GM12874 (cell line): Measurements from ENCODE around the gene MAST3.

Experiments used
- CTCF ChIP-seq: IDR thresholded peaks from 2 replicates; pipeline ENCODE4 v1.5.1; 2011; ENCODE audit warnings: low read depth, mild to moderate bottlenecking, control low read depth, low read length, moderate library complexity; ENCODE audit not compliant: insufficient read depth

Gene MAST3

GRCh38 chr19:18109341-18109732 is 11.8 kb downstream of the MAST3 start:
- TF ChIP-seq CTCF, result no peak

- TF ChIP-seq CTCF, result no peak
Measured at GRCh38 chr19:18109733-18110608, 12.4 kb downstream of the MAST3 start.

GRCh38 chr19:18110609-18111232 is 13.1 kb downstream of the MAST3 start:
- TF ChIP-seq CTCF, result no peak

DNA sequence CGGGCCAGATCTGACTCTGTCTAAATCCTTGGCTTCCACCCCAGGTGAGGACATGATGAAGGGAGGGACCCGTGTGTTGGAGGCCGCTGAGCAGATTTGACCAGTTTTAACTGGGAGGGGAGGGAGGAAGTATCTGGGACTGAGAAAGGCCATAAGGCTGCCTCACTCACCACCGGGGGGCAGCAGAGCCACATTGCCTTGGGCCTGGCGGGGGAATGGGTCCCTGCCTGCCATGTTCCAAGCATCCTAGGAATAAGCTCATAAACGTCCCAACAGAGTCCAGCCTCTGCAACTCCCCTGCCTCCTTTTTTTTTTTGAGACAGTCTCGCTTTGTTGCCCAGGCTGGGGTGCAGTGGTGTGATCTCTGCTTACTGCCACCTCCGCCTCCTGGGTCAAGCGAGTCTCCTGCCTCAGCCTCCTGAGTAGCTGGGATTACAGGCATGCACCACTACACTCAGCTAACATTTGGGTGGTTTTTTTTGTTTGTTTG is 15.5 kb downstream of the MAST3 start:
- peak; percentile 91 for TF ChIP-seq CTCF

- TF ChIP-seq CTCF, result no peak
Measured at GRCh38 chr19:18113827-18114226, 16.2 kb downstream of the MAST3 start.

- no peak for TF ChIP-seq CTCF
Measured at GRCh38 chr19:18114483-18114882, 16.9 kb downstream of the MAST3 start.

DNA sequence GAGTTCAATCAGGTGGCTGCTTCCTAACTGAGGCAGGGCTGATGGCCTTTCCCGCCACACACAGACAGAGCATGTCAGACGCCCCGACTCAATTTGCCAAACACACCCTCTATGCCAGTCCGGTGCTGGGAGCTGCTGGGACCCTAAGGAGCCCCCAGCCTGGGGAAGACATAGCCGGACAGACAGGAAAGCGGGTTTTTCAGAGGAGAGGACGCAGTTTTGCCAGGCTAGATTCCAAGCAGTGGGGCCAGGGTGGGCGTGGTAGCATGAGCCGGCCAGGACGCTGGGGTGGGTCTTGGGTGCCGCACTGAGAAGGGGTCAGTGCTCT is 19.8 kb downstream of the MAST3 start:
- TF ChIP-seq CTCF, result no peak
